HEK293T (cell line): ENCODE data around the gene PRKAG2.

Experiments
- CTCF ChIA-PET: fragments of 350-600 bp; formaldehyde crosslinking; extraction: SDS; loops from one replicate; lab custom pipeline; 2021; ENCODE audit warnings: antibody characterized with exemption, inconsistent platforms; lab: Yijun Ruan, JAX
- POLR2A ChIA-PET: fragments of 350-600 bp; formaldehyde crosslinking; extraction: SDS; loops from one replicate; lab custom pipeline; 2020; ENCODE audit warnings: antibody characterized with exemption, inconsistent platforms; lab: Yijun Ruan, JAX
- DNase-seq: peaks from one replicate; pipeline ENCODE4 v3.0.0; 2012; ENCODE audit warnings: mixed read lengths; ENCODE audit errors: extremely low spot score
- ARNT ChIP-seq: fragments of 450-650 bp; IDR thresholded peaks from 2 replicates; pipeline ENCODE4 v1.6.1; 2017; ENCODE audit warnings: mild to moderate bottlenecking
- BHLHE40 ChIP-seq: fragments of 450-650 bp; IDR thresholded peaks from 2 replicates; pipeline ENCODE4 v1.6.1; 2016; ENCODE audit warnings: mild to moderate bottlenecking, moderate library complexity, borderline replicate concordance
- CTBP1 ChIP-seq: fragments of 450-650 bp; IDR thresholded peaks from 2 replicates; pipeline ENCODE4 v1.6.1; 2016; ENCODE audit warnings: borderline replicate concordance
- ELF4 ChIP-seq: fragments of 450-650 bp; IDR thresholded peaks from 2 replicates; pipeline ENCODE4 v1.6.1; 2017; ENCODE audit warnings: antibody characterized with exemption
- FOXA1 ChIP-seq: fragments of 450-650 bp; IDR thresholded peaks from 2 replicates; pipeline ENCODE4 v1.6.1; 2016; ENCODE audit warnings: mild to moderate bottlenecking
- FOXK2 ChIP-seq: fragments of 450-650 bp; IDR thresholded peaks from 2 replicates; pipeline ENCODE4 v1.6.1; 2016; ENCODE audit warnings: mild to moderate bottlenecking
- FOXM1 ChIP-seq: fragments of 450-650 bp; IDR thresholded peaks from 2 replicates; pipeline ENCODE4 v1.6.1; 2017; ENCODE audit warnings: mild to moderate bottlenecking, borderline replicate concordance
- HDGF ChIP-seq: fragments of 450-650 bp; IDR thresholded peaks from 2 replicates; pipeline ENCODE4 v1.6.1; 2017; ENCODE audit warnings: antibody characterized with exemption, borderline replicate concordance
- L3MBTL2 ChIP-seq: fragments of 450-650 bp; conservative IDR thresholded peaks from 2 replicates; pipeline ENCODE4 v1.6.1; 2016; ENCODE audit warnings: mild to moderate bottlenecking
- LEF1 ChIP-seq: fragments of 450-650 bp; IDR thresholded peaks from 2 replicates; pipeline ENCODE4 v1.6.1; 2017; ENCODE audit warnings: mild to moderate bottlenecking, borderline replicate concordance
- NFRKB ChIP-seq: fragments of 450-650 bp; IDR thresholded peaks from 2 replicates; pipeline ENCODE4 v1.6.1; 2016; ENCODE audit warnings: mild to moderate bottlenecking, moderate library complexity
- SP1 ChIP-seq: fragments of 450-650 bp; IDR thresholded peaks from 2 replicates; pipeline ENCODE4 v1.6.1; 2017
- SUZ12 ChIP-seq: fragments of 450-650 bp; IDR thresholded peaks from 2 replicates; pipeline ENCODE4 v1.6.1; 2016; ENCODE audit warnings: mild to moderate bottlenecking
- TARDBP ChIP-seq: fragments of 450-650 bp; IDR thresholded peaks from 2 replicates; pipeline ENCODE4 v1.6.1; 2016
- ZNF384 ChIP-seq: fragments of 450-650 bp; IDR thresholded peaks from 2 replicates; pipeline ENCODE4 v1.6.1; 2016
- TF ChIP-seq, protein P1 (sequence below): fragments of 450-650 bp; IDR thresholded peaks from 2 replicates; pipeline ENCODE4 v1.6.1; 2016

The PRKAG2 gene

DNA sequence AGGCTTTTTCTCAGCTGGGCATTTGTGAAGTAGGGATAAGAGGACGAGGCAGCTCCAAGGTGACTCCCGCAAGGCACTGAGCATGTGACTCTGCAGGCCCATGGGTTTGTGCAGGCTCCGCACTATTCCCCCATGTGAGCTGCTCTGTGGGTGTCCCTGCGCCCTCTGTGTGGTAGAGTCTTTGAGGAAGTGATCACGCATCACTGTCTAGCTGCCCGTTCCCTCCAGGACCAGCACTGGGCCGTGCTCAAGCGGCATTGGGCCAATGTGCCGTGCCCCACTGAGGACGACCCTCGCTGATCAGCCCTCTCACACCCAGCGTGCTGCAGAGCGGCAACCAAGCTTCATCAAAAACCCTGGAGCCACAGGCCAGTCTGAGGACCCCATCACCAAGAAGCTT, 7.5 kb downstream of the PRKAG2 start:
- DNase-seq, result no peak
- POLR2A ChIA-PET, result interaction anchor here (1.0 to 1.7 kb wide), 2 partner anchors 14 to 86 kb away, joined by 3 to 5 read pairs; no protein-coding TSS in a partner anchor
- TF ChIP-seq FOXK2 (no peak), SP1 (no peak), HDGF (no peak), TARDBP (no peak), BHLHE40 (no peak), SUZ12 (no peak), FOXA1 (no peak), FOXM1 (no peak), L3MBTL2 (no peak), LEF1 (no peak), ZNF384 (no peak), ELF4 (no peak), NFRKB (no peak), ARNT (no peak), CTBP1 (no peak)
- TF ChIP-seq, protein P1, sequence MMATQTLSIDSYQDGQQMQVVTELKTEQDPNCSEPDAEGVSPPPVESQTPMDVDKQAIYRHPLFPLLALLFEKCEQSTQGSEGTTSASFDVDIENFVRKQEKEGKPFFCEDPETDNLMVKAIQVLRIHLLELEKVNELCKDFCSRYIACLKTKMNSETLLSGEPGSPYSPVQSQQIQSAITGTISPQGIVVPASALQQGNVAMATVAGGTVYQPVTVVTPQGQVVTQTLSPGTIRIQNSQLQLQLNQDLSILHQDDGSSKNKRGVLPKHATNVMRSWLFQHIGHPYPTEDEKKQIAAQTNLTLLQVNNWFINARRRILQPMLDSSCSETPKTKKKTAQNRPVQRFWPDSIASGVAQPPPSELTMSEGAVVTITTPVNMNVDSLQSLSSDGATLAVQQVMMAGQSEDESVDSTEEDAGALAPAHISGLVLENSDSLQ, result no peak
- CTCF ChIA-PET, result interaction anchor here (1.2 kb wide), 1 partner anchor 8 kb away, joined by 3 read pairs; no protein-coding TSS in a partner anchor

DNA sequence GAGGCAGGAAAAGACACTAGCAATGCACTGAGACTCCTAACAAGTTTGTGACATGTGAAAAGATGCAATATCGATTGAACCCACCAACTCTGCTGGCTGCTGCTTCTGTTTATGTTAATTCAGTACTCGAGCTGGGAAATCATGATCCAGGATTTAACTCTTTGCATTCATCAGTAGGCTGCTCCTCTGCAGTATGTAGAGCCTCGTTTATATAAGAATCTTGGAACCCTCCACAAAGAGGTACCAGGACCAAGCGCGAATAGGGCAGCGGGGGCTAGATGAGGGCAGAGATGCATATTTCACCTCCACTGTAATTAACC, 7.8 kb downstream of the PRKAG2 start:
- ChIA-PET CTCF (no interaction called here), POLR2A (interaction anchor here (0.6 to 1.0 kb wide), 2 partner anchors 14 to 29 kb away, joined by 3 to 4 read pairs; no protein-coding TSS in a partner anchor)
- no peak for TF ChIP-seq NFRKB
- TF ChIP-seq ELF4, result no peak
- TF ChIP-seq, protein P1, result no peak
- TF ChIP-seq FOXA1, result no peak
- TF ChIP-seq L3MBTL2, result no peak
- no peak for TF ChIP-seq FOXK2
- TF ChIP-seq FOXM1, result no peak
- TF ChIP-seq SUZ12, result no peak
- no peak for TF ChIP-seq CTBP1
- TF ChIP-seq LEF1, result no peak
- no peak for TF ChIP-seq ARNT
- TF ChIP-seq HDGF, result no peak
- no peak for TF ChIP-seq BHLHE40
- no peak for DNase-seq

DNA sequence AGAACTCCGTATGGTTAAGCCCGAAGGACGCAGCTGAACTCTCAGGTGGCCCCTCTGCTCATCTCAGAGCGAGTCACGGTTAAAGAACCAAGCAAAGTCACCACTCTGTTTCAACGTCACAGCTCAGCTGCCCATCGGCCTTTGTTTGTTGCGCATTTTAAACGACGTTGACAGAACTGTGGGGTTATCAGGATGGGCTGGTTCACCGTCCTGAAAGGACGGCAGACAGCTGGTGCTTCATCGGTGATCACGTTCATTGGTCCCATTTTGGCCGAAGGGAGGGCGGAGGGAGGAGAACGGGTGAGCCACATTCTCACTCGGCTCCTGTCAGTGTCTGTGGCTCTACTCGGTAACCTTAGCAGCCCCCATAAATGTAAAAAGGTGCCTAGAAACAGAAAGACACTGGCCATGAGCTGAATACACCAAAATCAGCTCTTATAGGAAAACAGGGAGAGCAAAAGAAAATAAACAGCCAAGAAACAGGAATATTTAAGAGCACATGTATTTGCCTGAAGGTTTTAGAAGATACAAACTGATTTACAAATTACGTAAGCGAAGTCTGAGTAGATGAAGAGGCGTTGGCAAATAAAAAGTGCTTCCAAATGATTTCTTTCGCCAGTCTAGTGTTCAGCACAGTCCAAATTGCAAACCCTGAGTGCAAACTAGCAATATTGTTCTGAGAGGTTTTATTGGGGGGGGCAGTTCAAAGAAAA, 8.4 kb downstream of the PRKAG2 start:
- no peak for DNase-seq
- TF ChIP-seq HDGF (no peak), L3MBTL2 (no peak), FOXA1 (no peak), FOXM1 (no peak), SP1 (no peak), ARNT (no peak), CTBP1 (no peak), ZNF384 (no peak), BHLHE40 (no peak), FOXK2 (no peak), TARDBP (no peak), ELF4 (no peak), NFRKB (no peak), LEF1 (no peak), SUZ12 (no peak)
- TF ChIP-seq, protein P1, result no peak
- ChIA-PET CTCF (no interaction called here), POLR2A (interaction anchor here (0.6 to 1.0 kb wide), 3 partner anchors 14 to 29 kb away, joined by 3 to 4 read pairs (median 3); no protein-coding TSS in a partner anchor)

DNA sequence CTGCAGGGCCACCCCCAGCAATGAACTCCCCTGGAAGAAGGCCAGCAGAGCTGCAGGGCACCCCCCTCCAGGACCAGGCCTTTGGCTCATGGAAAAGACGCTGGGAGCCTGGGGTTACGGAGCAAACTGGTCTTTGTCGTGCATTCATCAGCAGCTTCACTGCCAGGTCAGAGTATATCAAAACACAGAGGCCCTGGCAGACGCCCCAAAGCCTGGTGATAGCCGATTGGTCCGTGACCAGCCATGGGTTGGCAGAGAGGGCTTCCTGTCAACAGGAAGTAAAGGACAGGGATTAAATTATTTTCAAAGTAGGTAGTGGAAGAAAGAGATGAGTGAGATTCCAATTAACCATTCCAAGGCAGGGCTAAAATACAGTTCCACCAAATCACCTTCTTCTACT, 9.0 kb downstream of the PRKAG2 start:
- TF ChIP-seq TARDBP (no peak), SUZ12 (no peak), ELF4 (no peak), CTBP1 (no peak), LEF1 (no peak), HDGF (no peak), SP1 (no peak), FOXM1 (no peak), ZNF384 (no peak)
- ChIA-PET CTCF (no interaction called here), POLR2A (interaction anchor here (0.8 kb wide), 1 partner anchor 21 kb away, joined by 3 read pairs; no protein-coding TSS in a partner anchor)
- DNase-seq, result no peak

DNA sequence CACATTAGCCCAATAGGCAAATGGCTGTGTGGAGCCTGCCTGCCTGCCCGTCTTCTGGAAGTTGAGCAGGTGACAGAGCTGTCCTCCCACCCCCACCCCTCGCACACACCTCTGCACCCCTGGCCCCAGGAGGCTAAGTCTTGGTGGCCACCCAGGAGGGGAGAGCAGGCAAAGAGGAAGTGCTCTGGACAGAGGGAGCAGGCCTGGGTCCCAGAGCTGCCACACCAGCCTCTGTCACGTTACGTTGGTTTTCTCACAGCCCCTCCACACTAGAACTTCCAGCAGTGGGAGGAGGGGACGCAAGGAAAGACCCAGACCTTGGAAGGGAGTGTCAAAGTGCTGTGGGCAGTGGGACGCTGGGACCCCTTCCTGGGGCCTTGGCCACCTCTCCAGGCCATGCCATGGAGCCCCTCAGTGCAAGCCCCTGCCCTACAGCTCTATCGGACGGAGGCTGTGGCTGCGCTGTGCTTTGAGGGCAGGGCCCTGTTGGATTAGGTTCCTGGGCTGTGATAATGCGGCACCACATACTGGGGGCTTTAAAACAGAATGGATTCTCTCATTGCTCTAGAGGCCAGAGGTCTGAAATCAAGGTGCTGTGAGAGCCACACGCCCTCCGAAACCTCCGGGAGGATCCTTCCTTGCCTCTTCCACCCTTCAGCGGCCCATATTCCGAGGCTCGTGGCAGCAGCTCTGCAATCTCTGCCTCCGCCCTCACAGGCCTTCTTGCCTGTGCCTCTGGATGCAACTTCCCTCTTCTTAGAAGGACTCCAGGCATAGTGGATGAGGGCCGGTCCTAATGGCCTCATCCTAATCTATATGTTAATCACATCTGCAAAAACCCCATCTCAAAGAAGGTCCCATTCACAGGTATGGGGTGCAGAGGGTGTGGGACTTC, 9.9 kb downstream of the PRKAG2 start:
- no peak for DNase-seq
- TF ChIP-seq SUZ12 (no peak), NFRKB (no peak), CTBP1 (no peak), FOXM1 (no peak), TARDBP (no peak), ZNF384 (no peak), ARNT (no peak), FOXA1 (no peak), HDGF (no peak), ELF4 (no peak), L3MBTL2 (no peak), LEF1 (no peak), SP1 (no peak), BHLHE40 (no peak), FOXK2 (no peak)
- TF ChIP-seq, protein P1, result no peak
- ChIA-PET POLR2A (no interaction called here), CTCF (no interaction called here)
